Measurements from ENCODE around the gene PNKD.

DNA sequence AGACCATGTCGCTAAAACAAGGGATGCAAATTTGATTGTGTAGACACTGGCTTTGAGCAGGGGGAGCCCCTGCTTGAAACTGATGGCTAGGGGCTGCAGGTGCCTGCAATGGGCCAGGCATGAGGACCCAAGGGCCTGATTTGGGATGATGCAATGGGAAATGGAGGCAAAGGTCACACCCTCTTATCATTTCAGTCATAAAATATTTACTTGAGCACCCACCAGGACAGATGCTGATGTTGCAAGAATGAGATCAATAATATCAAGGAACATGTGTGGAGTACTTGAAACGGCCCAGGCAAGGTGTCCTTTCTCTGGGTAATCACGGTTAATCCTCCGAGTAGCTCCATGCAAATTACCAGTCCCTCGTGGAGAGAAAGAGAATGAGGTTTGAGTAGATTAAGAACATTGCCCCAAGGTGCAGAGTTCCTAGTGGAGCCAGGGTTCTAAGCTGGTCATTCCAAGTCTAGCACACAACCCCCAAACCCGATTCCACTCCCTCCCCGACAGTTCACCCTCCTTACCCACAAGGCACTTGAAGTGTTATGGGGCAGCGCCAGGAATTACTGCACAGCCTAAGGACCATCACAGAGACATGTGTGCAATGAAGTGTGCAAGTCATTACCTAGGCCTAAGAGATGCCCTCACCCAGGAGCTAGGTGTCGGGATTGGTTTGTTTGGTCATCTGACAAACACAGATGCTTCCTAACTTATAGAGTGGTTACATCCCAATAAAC, 36.0 kb downstream of the PNKD start:
- TF ChIP-seq, protein P1, sequence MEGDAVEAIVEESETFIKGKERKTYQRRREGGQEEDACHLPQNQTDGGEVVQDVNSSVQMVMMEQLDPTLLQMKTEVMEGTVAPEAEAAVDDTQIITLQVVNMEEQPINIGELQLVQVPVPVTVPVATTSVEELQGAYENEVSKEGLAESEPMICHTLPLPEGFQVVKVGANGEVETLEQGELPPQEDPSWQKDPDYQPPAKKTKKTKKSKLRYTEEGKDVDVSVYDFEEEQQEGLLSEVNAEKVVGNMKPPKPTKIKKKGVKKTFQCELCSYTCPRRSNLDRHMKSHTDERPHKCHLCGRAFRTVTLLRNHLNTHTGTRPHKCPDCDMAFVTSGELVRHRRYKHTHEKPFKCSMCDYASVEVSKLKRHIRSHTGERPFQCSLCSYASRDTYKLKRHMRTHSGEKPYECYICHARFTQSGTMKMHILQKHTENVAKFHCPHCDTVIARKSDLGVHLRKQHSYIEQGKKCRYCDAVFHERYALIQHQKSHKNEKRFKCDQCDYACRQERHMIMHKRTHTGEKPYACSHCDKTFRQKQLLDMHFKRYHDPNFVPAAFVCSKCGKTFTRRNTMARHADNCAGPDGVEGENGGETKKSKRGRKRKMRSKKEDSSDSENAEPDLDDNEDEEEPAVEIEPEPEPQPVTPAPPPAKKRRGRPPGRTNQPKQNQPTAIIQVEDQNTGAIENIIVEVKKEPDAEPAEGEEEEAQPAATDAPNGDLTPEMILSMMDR (conservative IDR thresholded peaks at IDR 0.05 in 1 of 2, IDR thresholded peaks at IDR 0.05 in 1 of 2; ENCODE audit: low read depth in 1 of 2, low read length in 2 of 2), result no peak
- TF ChIP-seq EZH2 (IDR thresholded peaks at IDR 0.05; ENCODE audit: low read length, missing control alignments), result no peak
